ENCODE results near the gene LRFN5. TPM values are rescaled to one million over a fixed set of nuclear protein-coding genes. Genes with fewer than 3 reads are reported as not detected.

LRFN5 gene
- total RNA-seq, 1 experiment from 2014 or later, result not detected

DNA sequence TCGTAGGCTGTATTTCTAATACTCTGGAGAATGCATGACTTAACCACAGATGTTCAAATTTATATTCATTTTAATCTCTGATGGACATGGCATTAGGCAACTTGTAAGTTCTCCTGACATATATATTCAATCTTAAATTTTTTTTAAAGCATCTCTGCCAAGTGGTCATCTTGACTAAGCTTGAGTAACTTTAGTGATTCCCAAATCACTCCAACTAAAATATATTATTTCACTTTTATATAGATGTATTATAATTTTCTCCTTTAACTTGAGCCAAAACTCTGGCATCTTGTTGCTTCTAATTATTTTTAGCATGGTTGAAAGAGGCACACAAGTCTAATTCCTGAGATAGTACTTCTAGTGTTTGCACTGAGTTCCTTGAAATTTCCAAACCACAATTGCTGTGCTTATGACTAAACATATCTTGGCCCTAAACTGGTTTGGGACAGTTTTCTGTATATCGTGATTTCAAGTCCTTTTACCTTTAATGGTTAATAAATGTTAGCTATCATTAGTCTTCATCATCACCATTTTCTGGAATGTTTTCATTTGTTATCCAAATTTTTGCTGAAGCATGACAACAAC lies 8.4 kb downstream of the LRFN5 start:
- no peak for DNase-seq (ENCODE audit: unreplicated experiment)
- no peak overlapping the region for H3K4me3 Mint-ChIP-seq (ENCODE audit: unreplicated experiment)
- POLR2A ChIA-PET, result no interaction called here

DNA sequence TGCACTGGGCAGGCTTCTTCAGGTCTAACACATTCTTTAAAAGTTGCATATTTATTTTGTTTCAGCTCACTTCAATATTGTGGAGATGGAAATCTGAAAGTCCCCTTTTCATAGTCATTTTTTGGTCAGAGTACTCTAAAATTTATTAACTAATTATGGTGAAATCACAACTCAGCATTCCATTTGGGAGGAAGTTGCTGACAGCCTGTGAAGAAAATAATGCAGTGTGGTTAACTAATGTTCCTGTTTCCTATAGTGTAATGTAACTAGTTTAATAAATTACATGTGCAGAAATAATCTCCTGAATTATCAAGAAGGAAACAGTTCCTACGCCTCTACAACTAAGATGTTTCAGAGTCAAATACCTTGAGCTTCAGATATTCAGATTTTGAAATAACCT lies 17.1 kb downstream of the LRFN5 start:
- intact Hi-C loops (cut with micrococcal nuclease), result no loop called here
- CTCF ChIA-PET, result interaction anchor here (2.2 kb wide), 1 partner anchor 23 kb away, joined by 7 read pairs; no protein-coding TSS in a partner anchor
- no TSS peak for BruUV-seq (replicated peaks)
- Mint-ChIP-seq H3K27me3 (ENCODE audit: insufficient read depth, unreplicated experiment) (peaks cover 68% of the 10 kb centered on the region), H3K4me1 (ENCODE audit: insufficient read depth, unreplicated experiment) (no peaks in the 10 kb centered on the region), H3K27ac (ENCODE audit: low read depth, unreplicated experiment) (no peak overlapping the region), H3K9me3 (ENCODE audit: unreplicated experiment) (no peaks in the 10 kb centered on the region), H3K4me3 (ENCODE audit: unreplicated experiment) (no peak overlapping the region), H3K36me3 (ENCODE audit: insufficient read depth, unreplicated experiment) (no peaks in the 10 kb centered on the region)
- DNase-seq (ENCODE audit: unreplicated experiment), result no peak
- TF ChIP-seq, protein P1, sequence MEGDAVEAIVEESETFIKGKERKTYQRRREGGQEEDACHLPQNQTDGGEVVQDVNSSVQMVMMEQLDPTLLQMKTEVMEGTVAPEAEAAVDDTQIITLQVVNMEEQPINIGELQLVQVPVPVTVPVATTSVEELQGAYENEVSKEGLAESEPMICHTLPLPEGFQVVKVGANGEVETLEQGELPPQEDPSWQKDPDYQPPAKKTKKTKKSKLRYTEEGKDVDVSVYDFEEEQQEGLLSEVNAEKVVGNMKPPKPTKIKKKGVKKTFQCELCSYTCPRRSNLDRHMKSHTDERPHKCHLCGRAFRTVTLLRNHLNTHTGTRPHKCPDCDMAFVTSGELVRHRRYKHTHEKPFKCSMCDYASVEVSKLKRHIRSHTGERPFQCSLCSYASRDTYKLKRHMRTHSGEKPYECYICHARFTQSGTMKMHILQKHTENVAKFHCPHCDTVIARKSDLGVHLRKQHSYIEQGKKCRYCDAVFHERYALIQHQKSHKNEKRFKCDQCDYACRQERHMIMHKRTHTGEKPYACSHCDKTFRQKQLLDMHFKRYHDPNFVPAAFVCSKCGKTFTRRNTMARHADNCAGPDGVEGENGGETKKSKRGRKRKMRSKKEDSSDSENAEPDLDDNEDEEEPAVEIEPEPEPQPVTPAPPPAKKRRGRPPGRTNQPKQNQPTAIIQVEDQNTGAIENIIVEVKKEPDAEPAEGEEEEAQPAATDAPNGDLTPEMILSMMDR (IDR thresholded peaks at IDR 0.05; ENCODE audit: unreplicated experiment), result no peak
- POLR2A ChIA-PET, result interaction anchor here (0.7 kb wide), 1 partner anchor 1372 kb away, joined by 3 read pairs; no protein-coding TSS in a partner anchor

More for the DNA sequence above, 8.4 kb downstream of the LRFN5 start:
- intact Hi-C loops (cut with micrococcal nuclease), result no loop called here
- BruUV-seq (replicated peaks), result no TSS peak
- TF ChIP-seq, protein P1 (IDR thresholded peaks at IDR 0.05; ENCODE audit: unreplicated experiment), result no peak
- Mint-ChIP-seq H3K27ac (ENCODE audit: low read depth, unreplicated experiment) (no peak overlapping the region), H3K36me3 (ENCODE audit: insufficient read depth, unreplicated experiment) (no peaks in the 10 kb centered on the region), H3K27me3 (ENCODE audit: insufficient read depth, unreplicated experiment) (peaks cover 63% of the 10 kb centered on the region), H3K4me1 (ENCODE audit: insufficient read depth, unreplicated experiment) (no peaks in the 10 kb centered on the region), H3K9me3 (ENCODE audit: unreplicated experiment) (no peaks in the 10 kb centered on the region)
- CTCF ChIA-PET, result interaction anchor here (0.8 kb wide), 1 partner anchor 14 kb away, joined by 3 read pairs; no protein-coding TSS in a partner anchor

DNA sequence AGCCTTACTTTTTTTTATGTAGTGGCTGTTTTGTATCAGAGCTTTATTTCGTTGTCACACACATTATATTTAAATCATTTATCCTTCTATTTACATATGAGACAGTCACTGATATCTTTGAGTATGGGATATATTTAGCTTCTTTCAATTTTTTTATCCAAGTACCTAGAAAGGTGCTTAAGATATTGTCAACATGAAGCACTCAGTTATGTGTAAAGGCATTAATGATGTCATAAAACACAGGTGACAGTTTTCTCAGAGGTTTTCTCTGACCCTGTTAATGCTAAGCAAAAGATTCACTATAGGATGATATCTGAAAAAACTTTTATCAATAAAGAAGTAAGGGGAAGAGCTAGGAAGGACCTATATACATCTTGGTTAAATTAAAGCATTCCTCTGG lies 23.2 kb downstream of the LRFN5 start:
- DNase-seq (ENCODE audit: unreplicated experiment), result no peak
- intact Hi-C loops (cut with micrococcal nuclease), result no loop called here
- peaks cover 67% of the 10 kb centered on the region for H3K27me3 Mint-ChIP-seq (ENCODE audit: insufficient read depth, unreplicated experiment)
- H3K4me3 Mint-ChIP-seq (ENCODE audit: unreplicated experiment), result no peak overlapping the region
- no peaks in the 10 kb centered on the region for H3K36me3 Mint-ChIP-seq (ENCODE audit: insufficient read depth, unreplicated experiment)
- TF ChIP-seq, protein P1 (IDR thresholded peaks at IDR 0.05; ENCODE audit: unreplicated experiment), result no peak
- POLR2A ChIA-PET, result no interaction called here
- H3K9me3 Mint-ChIP-seq (ENCODE audit: unreplicated experiment), result no peaks in the 10 kb centered on the region
- H3K27ac Mint-ChIP-seq (ENCODE audit: low read depth, unreplicated experiment), result no peak overlapping the region
- no TSS peak for BruUV-seq (replicated peaks)
- CTCF ChIA-PET, result interaction anchor here (0.7 kb wide), 1 partner anchor 29 kb away, joined by 3 read pairs; no protein-coding TSS in a partner anchor
- no peaks in the 10 kb centered on the region for H3K4me1 Mint-ChIP-seq (ENCODE audit: insufficient read depth, unreplicated experiment)

DNA sequence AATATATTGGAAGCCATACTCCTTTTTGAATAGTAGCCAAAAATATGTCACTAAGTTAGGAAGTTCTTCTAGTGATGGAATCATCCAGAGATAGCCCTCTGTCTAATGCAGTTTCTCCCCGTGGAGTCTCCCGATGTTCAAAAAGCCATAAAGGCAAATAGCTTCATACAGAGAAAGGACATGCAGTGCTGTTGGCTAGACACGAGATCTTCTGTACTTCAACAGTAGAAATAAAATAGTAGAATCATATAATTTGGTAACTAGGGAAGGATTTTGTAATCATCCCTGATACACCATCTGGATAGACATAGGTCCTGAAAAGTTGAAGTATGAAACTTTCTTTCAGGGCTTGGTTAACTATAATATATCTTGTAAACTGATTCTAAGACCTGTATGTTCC lies 27.6 kb downstream of the LRFN5 start:
- Mint-ChIP-seq H3K4me1 (ENCODE audit: insufficient read depth, unreplicated experiment) (no peaks in the 10 kb centered on the region), H3K27ac (ENCODE audit: low read depth, unreplicated experiment) (no peak overlapping the region), H3K36me3 (ENCODE audit: insufficient read depth, unreplicated experiment) (no peaks in the 10 kb centered on the region), H3K9me3 (ENCODE audit: unreplicated experiment) (no peaks in the 10 kb centered on the region), H3K4me3 (ENCODE audit: unreplicated experiment) (no peak overlapping the region), H3K27me3 (ENCODE audit: insufficient read depth, unreplicated experiment) (peaks cover 32% of the 10 kb centered on the region)
- ChIA-PET CTCF (no interaction called here), POLR2A (interaction anchor here (0.6 kb wide), 1 partner anchor 13 kb away, joined by 3 read pairs; no protein-coding TSS in a partner anchor)
- no TSS peak for BruUV-seq (replicated peaks)
- TF ChIP-seq, protein P1 (IDR thresholded peaks at IDR 0.05; ENCODE audit: unreplicated experiment), result no peak
- DNase-seq (ENCODE audit: unreplicated experiment), result no peak
- intact Hi-C loops (cut with micrococcal nuclease), result no loop called here

Measured in MCF 10A (cell line).